ENCODE results near the gene UBXN10. TPM values are rescaled to one million over a fixed set of nuclear protein-coding genes. Genes with fewer than 3 reads are reported as not detected.

UBXN10 gene
- total and polyA plus RNA-seq, 2 of the 4 experiments (the other 2 are of a cell fraction), result not detected

- Histone ChIP-seq H3K23ac (ENCODE audit: low read depth, low read length) (no peak overlapping the region), H3K14ac (replicated peaks; ENCODE audit: low read depth, low read length) (no peak overlapping the region; the same call in 1 of the 2 replicates), H3K18ac (ENCODE audit: low read depth, low read length) (no peak overlapping the region), H2AK5ac (ENCODE audit: low read depth, low read length) (no peak overlapping the region), H2BK5ac (ENCODE audit: low read depth, low read length, poor library complexity, severe bottlenecking) (no peak overlapping the region), H4K20me1 (ENCODE audit: insufficient read depth, low read length) (no peaks in the 10 kb centered on the region; the same call in 1 of the 2 replicates), H3K79me1 (ENCODE audit: low read depth in 1 of 2, low read length in 2 of 2) (no peaks in the 10 kb centered on the region), H2AFZ (replicated peaks; ENCODE audit: low read length, poor library complexity) (peak overlapping the region; percentile 26), H3K36me3 (ENCODE audit: control insufficient read depth, insufficient read depth, low read length) (no peaks in the 10 kb centered on the region), H3K27me3 (ENCODE audit: control insufficient read depth, insufficient read depth, low read length) (peaks cover 4% of the 10 kb centered on the region; the same call in 1 of the 2 replicates), H2BK20ac (ENCODE audit: low read depth, low read length) (no peak overlapping the region), H3K4me2 (ENCODE audit: low read depth, low read length) (no peak overlapping the region), H2BK15ac (ENCODE audit: low read depth, low read length) (0 out of 3 replicates have a peak overlapping the region, but pooled peaks have one; percentile 3), H3K9me1 (ENCODE audit: insufficient read depth, low read length) (no peaks in the 10 kb centered on the region), H3K9me3 (ENCODE audit: control insufficient read depth, insufficient read depth, low read length) (peaks cover 2% of the 10 kb centered on the region; the same call in 1 of the 2 replicates), H3K56ac (ENCODE audit: extremely low read depth, insufficient read depth, low read length) (no peak overlapping the region), H4K8ac (ENCODE audit: low read depth in 2 of 2, low read length in 2 of 2) (no peak overlapping the region), H3K4me1 (ENCODE audit: control insufficient read depth, insufficient read depth, low read length) (peaks cover 3% of the 10 kb centered on the region; the same call in 1 of the 2 replicates), H3K9ac (ENCODE audit: low read depth, low read length) (no peak overlapping the region), H3K4me3 (ENCODE audit: insufficient read depth, low read depth, low read length) (no peak overlapping the region), H3K27ac (ENCODE audit: insufficient read depth, low read length) (no peak overlapping the region), H2BK120ac (ENCODE audit: low read depth, low read length) (no peak overlapping the region), H3K4ac (ENCODE audit: low read depth, low read length) (no peak overlapping the region), H4K5ac (ENCODE audit: low read depth, low read length) (no peak overlapping the region), H4K91ac (ENCODE audit: insufficient read depth, low read depth, low read length) (no peak overlapping the region), H2AK9ac (replicated peaks; ENCODE audit: low read depth, low read length, poor library complexity) (peak overlapping the region; percentile 78)
- 50% methylated on average over 1 of the region's 6 CpGs; no CpG with 5 or more reads in 1 of the 2 experiments for WGBS, 2 experiments (ENCODE audit: extremely low coverage in 2 of 2, insufficient read length in 1 of 2)
- POLR2A ChIA-PET (ENCODE audit: unreplicated experiment), result interaction anchor here (1.1 kb wide), 1 partner anchor 42 kb away, joined by 11 read pairs; no protein-coding TSS in a partner anchor
- dilution Hi-C loops (cut with HindIII; ENCODE audit: low sequenced_read_pairs, unreplicated experiment), result no loop called here
- intact Hi-C loops (cut with micrococcal nuclease), result loop anchor here (1.0 to 5.0 kb wide), 6 partner anchors 52 to 491 kb away; partner anchors contain the start of gene HTR6
- CTCF ChIA-PET, result interaction anchor here (1.0 to 2.3 kb wide), 4 partner anchors 23 to 235 kb away, joined by 3 to 14 read pairs (median 4); no protein-coding TSS in a partner anchor
- no TSS peak for BruUV-seq (replicated peaks)
- in situ Hi-C loops (cut with MboI; ENCODE audit: low sequenced_read_pairs), result loop anchor here (5.0 kb wide), 1 partner anchor 236 kb away; no protein-coding TSS in a partner anchor
- DNase-seq (no peak), ATAC-seq (ENCODE audit: low read depth) (no peak)
- TF ChIP-seq RFX5 (IDR thresholded peaks at IDR 0.05; ENCODE audit: low read depth, low read length), result no peak
- TF ChIP-seq ELK1 (IDR thresholded peaks at IDR 0.05; ENCODE audit: borderline replicate concordance, low read depth, low read length), result no peak
- TF ChIP-seq POLR2A (IDR thresholded peaks at IDR 0.05; ENCODE audit: low read depth, low read length), result no peak
- no peak for TF ChIP-seq RCOR1 (IDR thresholded peaks at IDR 0.05; ENCODE audit: insufficient replicate concordance, low read length)
- no peak for TF ChIP-seq CHD1 (IDR thresholded peaks at IDR 0.05; ENCODE audit: low read depth, low read length)
- TF ChIP-seq MAZ (IDR thresholded peaks at IDR 0.05; ENCODE audit: borderline replicate concordance, low read depth, low read length), result no peak
- TF ChIP-seq MXI1 (IDR thresholded peaks at IDR 0.05; ENCODE audit: borderline replicate concordance, low read depth, low read length), result no peak
- TF ChIP-seq USF2 (IDR thresholded peaks at IDR 0.05; ENCODE audit: low read depth, low read length), result no peak
- TF ChIP-seq RAD21 (IDR thresholded peaks at IDR 0.05; ENCODE audit: low read length), result no peak
- TF ChIP-seq CEBPB (IDR thresholded peaks at IDR 0.05; ENCODE audit: low read depth, low read length), result no peak
- TF ChIP-seq SMC3 (IDR thresholded peaks at IDR 0.05; ENCODE audit: low read depth, low read length), result no peak
- no peak for TF ChIP-seq MAFK (IDR thresholded peaks at IDR 0.05; ENCODE audit: low read depth, low read length)
- TF ChIP-seq FOS (IDR thresholded peaks at IDR 0.05; ENCODE audit: low read depth, low read length), result no peak
- no peak for TF ChIP-seq NFE2L2 (IDR thresholded peaks at IDR 0.05; ENCODE audit: low read depth, low read length)
- TF ChIP-seq BHLHE40 (IDR thresholded peaks at IDR 0.05; ENCODE audit: low read depth, low read length), result no peak
- TF ChIP-seq CTCF (conservative IDR thresholded peaks at IDR 0.05; ENCODE audit: low read depth, low read length), result no peak
Measured at GRCh38 chr1:20153000-20153418, 32.9 kb upstream of the UBXN10 start.

All from IMR-90 (cell line).